Stomach smooth muscle (tissue), 2 donors: ENCODE measurements around the gene DNAJB5.
"Not testable (repeated sequence)": the region's sequence is repeated elsewhere in the genome, so short reads cannot be mapped to it uniquely, and the experiment has no call there.

Source experiments
- H3K27ac ChIP-seq: one replicate; pipeline ENCODE4 v1.7.0; 2013; ENCODE audit warnings: mild to moderate bottlenecking, low read length, inconsistent platforms
- H3K27me3 ChIP-seq, 2 donors: one replicate each; pipeline ENCODE4 v1.7.0; 2013; ENCODE audit warnings: low read length in 2 of 2; ENCODE audit not compliant: insufficient read depth in 2 of 2, control insufficient read depth in 1 of 2
- H3K36me3 ChIP-seq, 2 donors: one replicate each; pipeline ENCODE4 v1.7.0; 2013; ENCODE audit warnings: low read length in 2 of 2; ENCODE audit not compliant: control insufficient read depth in 2 of 2, insufficient read depth in 2 of 2
- H3K4me1 ChIP-seq: one replicate; pipeline ENCODE4 v1.7.0; 2013; ENCODE audit warnings: low read length; ENCODE audit not compliant: control insufficient read depth, insufficient read depth
- H3K4me3 ChIP-seq, 2 donors: one replicate each; pipeline ENCODE4 v1.7.0; 2013; ENCODE audit warnings: low read length in 2 of 2
- H3K9ac ChIP-seq, 2 donors: one replicate each; pipeline ENCODE4 v1.7.0; 2013; ENCODE audit warnings: low read length in 2 of 2, mild to moderate bottlenecking in 1 of 2
- H3K9me3 ChIP-seq, 2 donors: one replicate each; pipeline ENCODE4 v1.7.0; 2013; ENCODE audit warnings: low read length in 2 of 2; ENCODE audit not compliant: control insufficient read depth in 2 of 2
- donor health status: healthy.
- donor health status: Pancreatic carcinoma.

Gene DNAJB5

DNA sequence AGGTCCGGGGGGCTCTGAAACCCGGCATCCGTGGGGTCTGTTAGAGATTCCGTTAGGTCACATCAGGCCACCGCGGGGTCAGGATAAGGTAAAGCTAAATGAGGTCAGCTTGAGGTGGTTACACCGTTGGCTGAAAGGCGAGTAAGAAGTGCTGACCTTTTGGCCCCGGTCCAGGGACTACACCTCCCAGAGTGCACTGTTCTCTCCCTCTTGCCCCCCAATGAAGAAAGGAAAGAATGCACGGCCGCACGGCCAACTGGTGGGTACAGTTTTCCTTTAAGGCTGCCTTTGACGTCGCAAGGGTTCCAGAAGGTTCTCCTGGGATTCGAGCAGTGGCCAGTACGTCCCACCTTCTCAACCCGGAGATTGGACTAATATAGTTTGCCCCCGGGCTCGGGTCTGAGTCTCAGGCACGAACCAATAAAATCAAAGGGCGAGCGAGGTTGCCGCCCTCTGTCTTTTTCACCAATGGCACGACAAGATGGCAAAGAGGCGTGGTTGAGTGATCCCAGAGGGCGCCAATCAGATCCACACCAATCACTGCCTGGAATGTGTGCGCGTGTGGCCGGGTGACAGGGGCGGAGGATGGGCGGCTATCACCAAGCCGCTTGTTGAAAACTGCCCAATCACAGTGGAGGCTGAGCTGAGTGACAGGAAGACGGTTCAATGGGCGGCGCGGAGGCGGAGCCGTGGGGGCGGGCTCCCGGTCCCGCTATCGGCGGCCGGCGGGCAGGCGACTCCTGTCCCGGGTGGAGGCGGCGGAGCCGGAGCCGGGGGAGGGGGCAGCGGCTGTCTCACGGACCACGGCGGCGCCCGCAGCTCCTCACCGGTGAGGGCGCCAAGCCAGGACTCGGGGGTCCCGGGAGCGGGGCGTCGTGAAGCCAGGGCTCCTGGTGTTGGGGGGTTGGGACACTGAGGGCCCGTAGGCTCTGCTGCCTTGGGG is at the start of gene DNAJB5:
TSS of gene DNAJB5 (plus strand) at position 743 of the 943 bp plus-strand sequence. CDS start 886 bp downstream, outside the sequence.
- Histone ChIP-seq H3K9me3 (no peaks in the 10 kb centered on the region), H3K9ac (peak within 1 kb of the TSS; percentile 96 to 98), H3K4me3 (peak within 1 kb of the TSS; percentile 82 to 91), H3K27ac (peak within 1 kb of the TSS; percentile 100), H3K36me3 (no peaks in the 10 kb centered on the region), H3K27me3 (no peaks in the 10 kb centered on the region), H3K4me1 (peaks cover 49% of the 10 kb centered on the region)

DNA sequence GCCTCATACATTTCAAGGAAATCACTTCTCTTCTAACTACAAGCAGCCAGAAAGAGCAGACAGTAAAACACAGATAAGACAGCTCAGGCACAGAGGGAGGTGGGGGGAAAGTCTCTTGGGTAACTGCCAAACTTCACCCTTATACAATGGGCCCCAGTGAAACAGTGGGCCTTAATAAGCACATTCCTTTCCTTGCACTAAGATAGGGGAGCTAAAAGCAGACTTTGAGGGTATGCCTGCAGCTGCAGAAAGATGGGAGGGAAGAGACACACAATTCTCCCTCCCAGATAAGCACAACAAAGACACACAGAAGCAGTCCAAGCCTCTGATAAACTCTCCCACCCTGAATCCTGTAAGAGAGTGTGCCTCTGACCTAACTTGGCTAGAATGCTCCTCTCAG is 49.6 kb upstream of the DNAJB5 start:
- H3K4me3 ChIP-seq, H3K9ac ChIP-seq, H3K36me3 ChIP-seq, H3K4me1 ChIP-seq, H3K9me3 ChIP-seq, H3K27me3 ChIP-seq, H3K27ac ChIP-seq: not testable (repeated sequence)

DNA sequence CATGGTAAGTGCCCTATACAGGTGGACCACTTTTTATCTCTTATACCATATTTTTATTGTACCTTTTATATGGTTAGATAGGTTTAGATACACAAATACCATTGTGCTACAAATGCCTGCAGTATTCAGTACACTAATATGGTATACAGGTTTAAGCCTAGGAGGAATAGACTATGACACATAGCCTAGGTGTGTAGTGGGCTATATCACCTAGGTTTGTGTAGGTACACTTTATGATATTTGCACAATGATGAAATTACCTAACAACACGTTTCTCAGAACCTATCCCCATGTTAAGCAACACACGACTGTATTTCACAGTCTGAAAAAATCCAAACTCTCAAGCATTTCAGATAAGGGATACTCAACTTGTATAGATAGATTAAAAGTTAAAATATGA is 41.1 kb upstream of the DNAJB5 start:
- no peaks in the 10 kb centered on the region for H3K4me1 ChIP-seq
- no peaks in the 10 kb centered on the region for H3K36me3 ChIP-seq
- no peak overlapping the region for H3K9ac ChIP-seq
- H3K4me3 ChIP-seq: no peak overlapping the region
- no peak overlapping the region for H3K27ac ChIP-seq
- no peaks in the 10 kb centered on the region for H3K27me3 ChIP-seq
- H3K9me3 ChIP-seq: no peaks in the 10 kb centered on the region

DNA sequence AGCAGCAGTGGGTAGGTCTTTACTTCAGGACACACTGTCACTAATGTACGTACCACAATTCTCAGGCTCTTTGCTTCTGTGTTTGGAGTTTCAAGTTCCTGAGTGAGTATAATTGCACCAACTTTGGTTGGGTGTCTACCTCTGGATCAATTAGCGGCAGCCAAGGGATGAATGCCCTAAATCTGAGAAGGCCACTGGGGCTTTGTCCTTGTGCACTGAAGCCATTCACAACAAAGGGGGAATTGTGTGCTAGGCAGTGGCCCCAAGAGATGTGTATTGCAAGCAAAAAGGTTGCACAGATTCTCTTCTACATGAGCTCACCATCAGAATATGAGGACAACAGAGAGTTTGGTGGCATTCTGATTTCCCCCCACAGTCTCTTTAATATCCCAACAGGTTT is 35.3 kb upstream of the DNAJB5 start:
- H3K9me3 ChIP-seq: no peaks in the 10 kb centered on the region

DNA sequence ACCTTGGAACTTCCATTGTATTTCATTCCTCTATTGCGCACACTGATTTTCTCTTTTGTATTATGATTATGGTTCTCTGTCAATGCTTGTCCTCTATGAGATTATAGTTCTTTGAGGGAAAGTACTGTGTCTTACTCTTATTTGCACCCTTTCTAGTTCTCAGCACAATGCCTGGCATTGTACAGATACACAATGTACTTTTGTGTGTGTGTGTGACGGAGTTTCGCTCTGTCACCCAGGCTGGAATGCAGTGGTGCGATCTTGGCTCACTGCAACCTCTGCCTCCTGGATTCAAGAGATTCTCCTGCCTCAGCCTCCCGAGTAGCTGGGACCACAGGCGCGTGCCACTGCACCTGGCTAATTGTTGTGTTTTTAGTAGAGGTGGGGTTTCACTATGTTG is 33.5 kb upstream of the DNAJB5 start:
- H3K4me1 ChIP-seq, H3K4me3 ChIP-seq, H3K9ac ChIP-seq, H3K9me3 ChIP-seq, H3K27ac ChIP-seq, H3K36me3 ChIP-seq: not testable (repeated sequence)
- peaks cover 22 to 25% of the 10 kb centered on the region in 2 donors for H3K27me3 ChIP-seq

More for the DNA sequence above, 35.3 kb upstream of the DNAJB5 start:
- Histone ChIP-seq H3K4me3 (no peak overlapping the region), H3K9ac (no peak overlapping the region), H3K36me3 (no peaks in the 10 kb centered on the region), H3K27me3 (peaks cover 15 to 20% of the 10 kb centered on the region in 2 donors), H3K4me1 (peaks cover 9% of the 10 kb centered on the region), H3K27ac (no peak overlapping the region)

DNA sequence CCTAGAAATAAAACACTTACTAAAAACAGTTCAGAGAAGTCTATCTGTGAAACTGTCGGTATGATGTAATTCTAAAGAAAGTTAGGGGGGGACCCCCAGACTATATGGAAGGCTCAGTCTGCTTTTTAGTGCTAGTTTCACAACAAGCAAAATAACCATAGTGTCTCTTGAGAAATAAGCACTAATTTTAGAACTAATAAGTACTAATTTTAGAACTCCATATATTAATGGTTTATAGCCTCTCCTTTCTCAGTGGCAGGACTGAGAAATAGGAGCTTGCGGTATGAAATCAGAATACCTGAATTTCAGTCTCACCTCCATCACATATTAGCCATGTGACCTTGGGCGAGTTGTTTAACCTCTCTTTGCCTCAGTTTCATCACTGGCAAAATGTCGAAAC is 32.9 kb upstream of the DNAJB5 start:
- Histone ChIP-seq H3K36me3 (no peaks in the 10 kb centered on the region), H3K4me1 (peaks cover 9% of the 10 kb centered on the region), H3K27ac (no peak overlapping the region), H3K27me3 (peaks cover 25% of the 10 kb centered on the region in 2 donors), H3K4me3 (no peak overlapping the region), H3K9me3 (no peaks in the 10 kb centered on the region), H3K9ac (no peak overlapping the region)

DNA sequence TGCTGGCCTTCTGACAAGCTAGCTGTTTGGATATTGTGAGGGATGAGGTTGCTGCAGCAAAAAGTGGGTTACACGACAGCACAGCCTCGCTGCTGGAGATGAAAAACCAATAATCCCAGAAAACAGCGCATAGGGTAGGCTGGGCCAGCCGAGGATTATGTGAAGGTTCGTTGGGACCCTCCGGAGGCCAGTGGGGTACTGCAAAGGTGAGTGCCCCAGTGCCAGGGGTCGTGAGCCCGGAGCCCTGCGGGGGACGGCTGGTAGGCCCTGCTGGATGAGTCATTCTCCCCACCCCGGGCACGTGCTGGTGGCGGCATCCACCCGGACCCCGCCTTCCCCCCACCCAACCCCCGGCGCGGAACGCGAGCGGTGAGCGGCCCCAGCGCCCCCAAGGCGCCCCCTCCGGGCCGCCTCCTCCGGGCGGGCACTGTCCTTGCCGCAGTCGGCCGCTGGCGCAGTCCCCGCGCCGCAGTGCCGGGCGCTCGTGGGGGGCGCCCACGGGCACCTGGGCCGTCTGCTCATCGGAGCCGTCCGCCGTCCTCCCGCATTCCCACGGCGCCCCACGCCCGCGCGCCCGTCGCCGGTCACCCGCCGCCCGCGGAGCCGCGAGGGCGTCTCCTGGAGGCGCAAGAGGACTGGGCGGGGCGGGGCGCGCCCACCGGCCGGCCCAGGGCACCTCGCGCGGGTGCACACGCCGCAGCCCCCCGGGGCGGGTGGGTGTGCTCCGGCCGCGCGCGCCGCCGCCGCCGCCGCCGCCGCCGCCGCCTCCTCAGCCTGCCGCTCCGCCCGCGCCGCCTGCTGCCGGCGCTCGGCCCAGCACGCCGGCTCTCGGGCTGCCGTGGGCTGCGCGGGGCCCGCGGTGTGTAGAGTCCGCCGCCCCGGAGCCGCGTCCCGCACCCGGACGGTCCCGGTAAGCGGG is 31.8 kb upstream of the DNAJB5 start, which contains the start of gene PHF24:
TSS of gene PHF24 (plus strand) at position 794 of the 919 bp plus-strand sequence. CDS start 13,014 bp downstream, outside the sequence.
- H3K9me3 ChIP-seq: no peaks in the 10 kb centered on the region
- no peaks in the 10 kb centered on the region for H3K36me3 ChIP-seq
- no peak within 1 kb of the TSS for H3K27ac ChIP-seq
- no peak within 1 kb of the TSS for H3K9ac ChIP-seq
- peaks cover 9% of the 10 kb centered on the region for H3K4me1 ChIP-seq
- peak within 1 kb of the TSS; percentile 46 to 63 for H3K4me3 ChIP-seq
- H3K27me3 ChIP-seq: peaks cover 25 to 28% of the 10 kb centered on the region in 2 donors

DNA sequence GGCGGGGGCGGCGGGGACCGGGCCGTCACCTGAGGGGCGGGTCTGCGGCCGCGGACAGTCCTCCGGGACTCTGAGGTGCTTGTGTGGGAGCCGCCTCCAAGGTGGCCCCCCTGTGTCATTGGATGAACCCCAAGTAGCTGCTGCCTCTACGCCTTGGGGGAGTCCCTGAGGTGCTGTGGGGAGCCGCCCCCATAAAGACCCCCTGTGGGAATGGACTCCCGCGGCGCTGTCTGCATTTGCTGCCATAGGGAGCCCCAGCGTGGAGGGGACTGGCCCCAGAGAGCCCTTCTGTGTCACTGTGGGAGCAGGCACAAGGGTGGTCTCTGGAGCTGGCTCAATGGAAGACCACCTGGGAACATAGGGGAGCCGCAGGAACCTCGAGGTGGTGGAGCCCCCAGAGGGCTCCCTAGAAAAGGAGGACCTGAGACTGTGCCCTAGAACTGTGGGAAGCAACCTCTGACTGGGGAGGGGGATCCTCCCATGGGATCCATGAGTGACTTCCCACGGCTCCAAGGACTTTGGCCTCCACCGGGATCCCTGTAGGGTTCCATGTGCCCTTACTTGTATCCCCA is 31.0 kb upstream of the DNAJB5 start:
- H3K27ac ChIP-seq: no peak overlapping the region
- no peak overlapping the region for H3K9ac ChIP-seq
- no peaks in the 10 kb centered on the region for H3K36me3 ChIP-seq
- H3K4me1 ChIP-seq: peaks cover 9% of the 10 kb centered on the region
- H3K27me3 ChIP-seq: peaks cover 25 to 31% of the 10 kb centered on the region in 2 donors
- H3K9me3 ChIP-seq: no peaks in the 10 kb centered on the region
- peak overlapping the region; percentile 46 to 63 for H3K4me3 ChIP-seq

DNA sequence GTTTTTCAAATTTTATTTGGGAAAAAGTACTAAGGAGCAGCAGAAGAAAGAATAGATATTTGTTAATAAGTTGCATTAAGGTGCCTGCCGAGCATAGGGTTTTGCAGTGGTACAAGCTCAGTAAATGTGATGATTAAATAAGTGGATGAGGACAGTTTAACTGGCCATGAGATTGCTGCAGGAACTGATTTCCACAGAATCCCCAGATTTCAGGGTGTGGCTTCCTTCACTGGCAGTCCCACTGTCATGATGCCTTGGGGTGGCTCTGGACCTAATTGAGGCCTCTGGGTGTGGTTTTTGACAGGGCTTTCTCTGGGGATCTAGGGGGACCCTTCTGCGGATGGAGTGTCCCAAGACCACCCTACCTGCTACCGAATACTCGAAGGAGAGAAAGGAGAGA is 30.1 kb upstream of the DNAJB5 start:
- H3K36me3 ChIP-seq: no peaks in the 10 kb centered on the region
- peaks cover 25 to 31% of the 10 kb centered on the region in 2 donors for H3K27me3 ChIP-seq
- H3K4me3 ChIP-seq: no peak overlapping the region
- no peaks in the 10 kb centered on the region for H3K9me3 ChIP-seq
- no peak overlapping the region for H3K27ac ChIP-seq
- H3K4me1 ChIP-seq: peaks cover 9% of the 10 kb centered on the region
- no peak overlapping the region for H3K9ac ChIP-seq
